ENCODE measurements around the gene SAFB2.

GRCh38 chr19:5628919-5629481 is 6.4 kb upstream of the SAFB2 start:
- TF ChIP-seq CTCF (IDR thresholded peaks at IDR 0.05 in 4 of 5, conservative IDR thresholded peaks at IDR 0.05 in 1 of 5): no peak
- no peak for TF ChIP-seq POLR2A (IDR thresholded peaks at IDR 0.05)
